Measurements from ENCODE around the gene DOK6. TPM values are rescaled to one million over a fixed set of nuclear protein-coding genes. Genes with fewer than 3 reads are reported as not detected.
"Not testable (repeated sequence)": the region's sequence is repeated elsewhere in the genome, so short reads cannot be mapped to it uniquely, and the experiment has no call there.

The DOK6 gene
- total RNA-seq, 1 donor from 2014 or later = not detected

GRCh38 chr18:69649684-69650083, 249.0 kb downstream of the DOK6 start:
- H3K27me3 ChIP-seq = no peaks in the 10 kb centered on the region
- H3K4me3 ChIP-seq = no peak overlapping the region
- intact Hi-C loops (cut with DNase I) = no loop called here
- no peaks in the 10 kb centered on the region for H3K4me1 ChIP-seq
- no peak for DNase-seq (ENCODE audit: low spot score in 2 of 2)
- H3K9me3 ChIP-seq = no peaks in the 10 kb centered on the region
- H3K27ac ChIP-seq = no peak overlapping the region
- H3K36me3 ChIP-seq = no peaks in the 10 kb centered on the region
- no peak for TF ChIP-seq CTCF (IDR thresholded peaks at IDR 0.05)

- DNase-seq (ENCODE audit: low spot score in 2 of 2) = no peak
- H3K4me3 ChIP-seq = no peak overlapping the region
Observed at GRCh38 chr18:69651243-69651642, 250.6 kb downstream of the DOK6 start.

GRCh38 chr18:69655816-69656215, 255.1 kb downstream of the DOK6 start:
- H3K27ac ChIP-seq = no peak overlapping the region
- TF ChIP-seq CTCF (IDR thresholded peaks at IDR 0.05) = no peak
- no peaks in the 10 kb centered on the region for H3K27me3 ChIP-seq
- no peaks in the 10 kb centered on the region for H3K9me3 ChIP-seq
- no peak overlapping the region for H3K4me3 ChIP-seq
- H3K4me1 ChIP-seq = no peaks in the 10 kb centered on the region
- no peaks in the 10 kb centered on the region for H3K36me3 ChIP-seq
- intact Hi-C loops (cut with DNase I) = no loop called here
- DNase-seq (ENCODE audit: low spot score in 2 of 2) = no peak

More at GRCh38 chr18:69651243-69651642, 250.6 kb downstream of the DOK6 start:
- no peaks in the 10 kb centered on the region for H3K9me3 ChIP-seq
- intact Hi-C loops (cut with DNase I) = no loop called here
- no peaks in the 10 kb centered on the region for H3K36me3 ChIP-seq
- H3K27ac ChIP-seq = no peak overlapping the region
- H3K27me3 ChIP-seq = no peaks in the 10 kb centered on the region
- TF ChIP-seq CTCF (IDR thresholded peaks at IDR 0.05) = no peak
- H3K4me1 ChIP-seq = no peaks in the 10 kb centered on the region

GRCh38 chr18:69658103-69658502, 257.4 kb downstream of the DOK6 start:
- Histone ChIP-seq H3K9me3 (no peaks in the 10 kb centered on the region), H3K4me1 (no peaks in the 10 kb centered on the region), H3K4me3 (no peak overlapping the region), H3K27ac (no peak overlapping the region), H3K27me3 (no peaks in the 10 kb centered on the region), H3K36me3 (no peaks in the 10 kb centered on the region)
- no peak for DNase-seq (ENCODE audit: low spot score in 2 of 2)
- no peak for TF ChIP-seq CTCF (IDR thresholded peaks at IDR 0.05)
- intact Hi-C loops (cut with DNase I) = no loop called here

GRCh38 chr18:69658685-69659084, 258.0 kb downstream of the DOK6 start:
- no peak for DNase-seq (ENCODE audit: low spot score in 2 of 2)
- no peak for TF ChIP-seq CTCF (IDR thresholded peaks at IDR 0.05)
- intact Hi-C loops (cut with DNase I) = no loop called here
- Histone ChIP-seq H3K9me3 (no peaks in the 10 kb centered on the region), H3K4me1 (no peaks in the 10 kb centered on the region), H3K36me3 (no peaks in the 10 kb centered on the region), H3K4me3 (no peak overlapping the region), H3K27ac (no peak overlapping the region), H3K27me3 (no peaks in the 10 kb centered on the region)

- TF ChIP-seq CTCF (IDR thresholded peaks at IDR 0.05) = no peak
- no peak for DNase-seq (ENCODE audit: low spot score in 2 of 2)
- H3K27me3 ChIP-seq = no peaks in the 10 kb centered on the region
- no peak overlapping the region for H3K4me3 ChIP-seq
- no peaks in the 10 kb centered on the region for H3K36me3 ChIP-seq
- no peak overlapping the region for H3K27ac ChIP-seq
- no peaks in the 10 kb centered on the region for H3K9me3 ChIP-seq
- no peaks in the 10 kb centered on the region for H3K4me1 ChIP-seq
- intact Hi-C loops (cut with DNase I) = no loop called here
Observed at GRCh38 chr18:69659142-69659651, 258.5 kb downstream of the DOK6 start.

- DNase-seq (ENCODE audit: low spot score in 2 of 2); H3K9me3 ChIP-seq; intact Hi-C loops (cut with DNase I); H3K36me3 ChIP-seq; H3K4me3 ChIP-seq; H3K4me1 ChIP-seq; H3K27me3 ChIP-seq; H3K27ac ChIP-seq: not testable (repeated sequence)
Observed at GRCh38 chr18:69662090-69662489, 261.4 kb downstream of the DOK6 start.
